ENCODE measurements around the gene PLAGL1.

DNA sequence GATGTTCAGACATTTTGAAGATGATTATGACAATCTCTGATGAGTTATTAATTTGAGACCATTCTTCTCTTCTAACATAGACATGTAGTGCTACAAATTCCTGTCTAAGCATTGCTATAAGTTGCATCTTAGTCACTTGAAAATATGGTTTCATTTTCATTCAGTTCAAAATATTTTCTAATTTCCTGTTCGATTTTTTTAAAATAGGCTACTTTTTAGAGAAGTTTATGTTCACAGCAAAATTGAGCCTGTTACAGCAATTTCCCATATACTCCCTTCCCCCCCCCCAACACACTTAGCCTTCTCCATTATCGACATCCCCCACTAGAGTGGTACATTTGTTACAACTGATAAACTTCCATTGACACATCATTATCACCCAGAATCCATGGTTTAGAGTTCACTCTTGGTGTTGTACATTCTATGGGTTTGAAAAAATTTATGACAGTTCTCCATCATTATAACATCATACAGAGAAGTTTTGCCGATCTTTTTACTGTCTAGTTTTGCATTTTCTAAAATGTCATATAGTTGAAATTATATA lies 31.2 kb downstream of the PLAGL1 start:
- TF ChIP-seq CTCF (IDR thresholded peaks at IDR 0.05) (no peak), EZH2 (IDR thresholded peaks at IDR 0.05; ENCODE audit: borderline replicate concordance, insufficient read depth, low read depth, low read length, poor library complexity, severe bottlenecking) (no peak)
